Right renal pelvis (tissue), 4 donors: Measurements from ENCODE around the gene ADRB1. TPM values are rescaled to one million over a fixed set of nuclear protein-coding genes. Genes with fewer than 3 reads are reported as not detected.

Experiments
- DNase-seq, 4 donors: peaks; one replicate each; pipeline ENCODE4 v3.0.0-alpha.2; 2013; ENCODE audit warnings: low read depth in 4 of 4, low spot score in 3 of 4, missing footprints in 1 of 4
- polyA plus RNA-seq, 4 donors: library from polyadenylated mRNA; unstranded; fragments of 120-200 nt; gene quantifications; one replicate each; pipeline ENCODE4 v1.2.1, GENCODE V29; 2013; ENCODE audit not compliant: insufficient read length in 4 of 4

ADRB1 gene
- polyA plus RNA-seq, 4 donors, result 0.06 to 0.09 (median 0.07) TPM

GRCh38 chr10:114025611-114026130 lies 18.0 kb upstream of the ADRB1 start:
- no peak for DNase-seq

GRCh38 chr10:114026189-114027040 lies 17.3 kb upstream of the ADRB1 start:
- no peak for DNase-seq

- no peak for DNase-seq
These were observed 16.6 kb upstream of the ADRB1 start for GRCh38 chr10:114027041-114027394.

GRCh38 chr10:114027951-114028350 lies 15.7 kb upstream of the ADRB1 start:
- no peak for DNase-seq

- DNase-seq, result no peak
These were observed 15.2 kb upstream of the ADRB1 start for GRCh38 chr10:114028425-114028824.

- DNase-seq, result no peak
These were observed 14.0 kb upstream of the ADRB1 start for GRCh38 chr10:114029655-114030054.

GRCh38 chr10:114030140-114030539 lies 13.5 kb upstream of the ADRB1 start:
- no peak for DNase-seq

GRCh38 chr10:114031073-114031972 lies 12.3 kb upstream of the ADRB1 start:
- DNase-seq, result no peak

- no peak for DNase-seq
These were observed 10.1 kb upstream of the ADRB1 start for GRCh38 chr10:114033566-114033965.

- no peak for DNase-seq
These were observed 8.6 kb upstream of the ADRB1 start for GRCh38 chr10:114034923-114035645.

- no peak for DNase-seq
These were observed 7.9 kb upstream of the ADRB1 start for GRCh38 chr10:114035791-114036190.

GRCh38 chr10:114038819-114039218 lies 4.8 kb upstream of the ADRB1 start:
- no peak for DNase-seq

GRCh38 chr10:114041166-114041565 lies 2.5 kb upstream of the ADRB1 start:
- no peak for DNase-seq

GRCh38 chr10:114042895-114043531 lies 653 bp upstream of the ADRB1 start:
- DNase-seq, result peak in 1 of 4 donors; percentile 16

- DNase-seq, result no peak
These were observed 825 bp downstream of the ADRB1 start for GRCh38 chr10:114044247-114045135.

- peak in 1 of 4 donors; percentile 26 for DNase-seq
These were observed 1.7 kb downstream of the ADRB1 start for GRCh38 chr10:114045136-114046086.

GRCh38 chr10:114046087-114046458 lies 2.4 kb downstream of the ADRB1 start:
- no peak for DNase-seq

GRCh38 chr10:114048472-114048871 lies 4.8 kb downstream of the ADRB1 start:
- DNase-seq, result no peak
